Endothelial cell of umbilical vein (primary cell): ENCODE results near the gene ARHGEF40. TPM values are rescaled to one million over a fixed set of nuclear protein-coding genes. Genes with fewer than 3 reads are reported as not detected.

Experiments
- BruUV-seq: library from RNA; stranded (reverse); fragments of 400-500 nt; replicated peaks from 2 replicates; lab custom pipeline; 2021; lab: Mats Ljungman, UMichigan
- CTCF ChIA-PET: fragments of 300-600, 350-600 bp; sonication (Branson Sonifier 250); formaldehyde crosslinking; loops from one replicate; lab custom pipeline; 2021; ENCODE audit warnings: antibody characterized with exemption, inconsistent platforms; lab: Charles Lee
- POLR2A ChIA-PET: fragments of 300-600, 350-600 bp; sonication (Branson Sonifier 250); formaldehyde crosslinking; loops from one replicate; lab custom pipeline; 2021; ENCODE audit warnings: antibody characterized with exemption, inconsistent platforms; lab: Charles Lee
- DNase-seq: peaks from one replicate; pipeline ENCODE4 v3.0.0-alpha.2; 2011; ENCODE audit warnings: low read depth, low spot score
- FAIRE-seq: peaks from 2 replicates; lab custom pipeline; 2011; peaks lifted over from hg19 to GRCh38; lab: Jason Lieb, UNC
- H2AFZ ChIP-seq: 2 replicates; pipeline ENCODE4 v1.6.0; 2012; ENCODE audit warnings: low read depth, low read length, control low read depth, inconsistent platforms
- H3K27ac ChIP-seq: 2 replicates; pipeline ENCODE4 v1.5.1; 2011; ENCODE audit warnings: low read depth, mild to moderate bottlenecking, control low read depth, low read length, moderate library complexity; ENCODE audit not compliant: insufficient read depth
- H3K27me3 ChIP-seq, 2 experiments: 2 replicates each; pipeline versions ENCODE4 v1.6.0 to v1.6.1; 2011; ENCODE audit warnings: low read length in 2 of 2, mixed read lengths in 1 of 2; ENCODE audit not compliant: control insufficient read depth in 2 of 2, insufficient read depth in 2 of 2
- H3K36me3 ChIP-seq, 2 experiments: 2 replicates in 1 of 2; 3 replicates in 1 of 2; pipeline ENCODE4 v1.5.1; 2011; ENCODE audit warnings: low read length in 2 of 2, mild to moderate bottlenecking in 1 of 2, moderate library complexity in 1 of 2; ENCODE audit not compliant: control insufficient read depth in 2 of 2, insufficient read depth in 2 of 2; ENCODE audit errors: extremely low read depth in 1 of 2
- H3K4me1 ChIP-seq: 3 replicates; pipeline ENCODE4 v1.5.1; 2011; ENCODE audit warnings: mild to moderate bottlenecking, low read length; ENCODE audit not compliant: control insufficient read depth, insufficient read depth; ENCODE audit errors: extremely low read depth
- H3K4me2 ChIP-seq: 2 replicates; pipeline ENCODE4 v1.6.1; 2011; ENCODE audit warnings: low read length, control low read depth, mixed read lengths; ENCODE audit not compliant: insufficient read depth
- H3K4me3 ChIP-seq, 3 experiments: fragments of 200-600 bp in 1 of 3; sonication (generic), shearing (Covaris generic) in 1 of 3; replicated peaks in 1 of 3; 2 replicates each; pipeline ENCODE4 v1.5.1; 2011 to 2016; ENCODE audit warnings: control low read depth in 3 of 3, low read length in 3 of 3, mild to moderate bottlenecking in 2 of 3, inconsistent platforms in 1 of 3, low read depth in 1 of 3, moderate library complexity in 1 of 3; ENCODE audit not compliant: insufficient read depth in 1 of 3
- H3K79me2 ChIP-seq: 2 replicates; pipeline ENCODE4 v1.6.0; 2012; ENCODE audit warnings: low read length, inconsistent platforms; ENCODE audit not compliant: control insufficient read depth, insufficient read depth
- H3K9ac ChIP-seq: replicated peaks from 2 replicates; pipeline ENCODE3; 2011; ENCODE audit warnings: low read length, control low read depth; ENCODE audit not compliant: insufficient read depth; ENCODE audit errors: extremely low read depth
- H3K9me1 ChIP-seq: replicated peaks from 3 replicates; pipeline ENCODE4 v1.6.0; 2011; ENCODE audit warnings: mild to moderate bottlenecking, low read length; ENCODE audit not compliant: control insufficient read depth, insufficient read depth; ENCODE audit errors: extremely low read depth
- H3K9me3 ChIP-seq: replicated peaks from 2 replicates; pipeline ENCODE4 v1.5.1; 2012; ENCODE audit warnings: low read length, inconsistent platforms; ENCODE audit not compliant: control insufficient read depth, insufficient read depth
- H4K20me1 ChIP-seq: replicated peaks from 2 replicates; pipeline ENCODE3; 2011; ENCODE audit warnings: mild to moderate bottlenecking, low read length; ENCODE audit not compliant: control insufficient read depth, insufficient read depth; ENCODE audit errors: extremely low read depth
- EZH2 ChIP-seq: IDR thresholded peaks from 2 replicates; pipeline ENCODE4 v1.6.1; 2012; ENCODE audit warnings: borderline replicate concordance, low read depth, mild to moderate bottlenecking, moderate library complexity, low read length, inconsistent platforms; ENCODE audit not compliant: severe bottlenecking
- FOS ChIP-seq: IDR thresholded peaks from 2 replicates; pipeline ENCODE4 v1.6.1; 2011; ENCODE audit warnings: mild to moderate bottlenecking, low read length, moderate library complexity, borderline replicate concordance; ENCODE audit not compliant: insufficient read depth
- MYC ChIP-seq: IDR thresholded peaks from one replicate; pipeline ENCODE4 v1.6.1; 2011; ENCODE audit warnings: mild to moderate bottlenecking, low read depth, low read length
- POLR2A ChIP-seq: IDR thresholded peaks from 2 replicates; pipeline ENCODE4 v1.6.1; 2012; ENCODE audit warnings: low read depth, mild to moderate bottlenecking, control low read depth, low read length
- dilution Hi-C: fragments of 300-500 bp; cut with MboI; formaldehyde crosslinking; loops from one replicate; pipeline ENCODE4 v1.15.0; 2019; ENCODE audit warnings: low sequenced_read_pairs; ENCODE audit not compliant: extremely low pct_ligation_motif_present
- intact Hi-C: fragments of 100-400 bp; cut with micrococcal nuclease; formaldehyde crosslinking; loops from one replicate; pipeline ENCODE4 v1.10.0; 2022
- polyA plus RNA-seq, 4 experiments: library from polyadenylated mRNA; depleted of rRNA in 3 of 4; stranded (reverse) in 3 of 4; unstranded in 1 of 4; fragments of >200 nt; gene quantifications; 2 replicates each; pipeline versions ENCODE4 v1.2.1 to v1.2.3, GENCODE V29; 2011 to 2012; ENCODE audit warnings: missing spikeins in 1 of 4
- total RNA-seq: library from RNA; stranded (reverse); gene quantifications from 2 replicates; pipeline ENCODE4 v1.2.3, GENCODE V29; 2021

Gene ARHGEF40
- total and polyA plus RNA-seq, 2 donors (not counting 3 experiments of a cell fraction or from before 2014, with no cell fraction given) = 2.6 to 19.9 TPM

DNA sequence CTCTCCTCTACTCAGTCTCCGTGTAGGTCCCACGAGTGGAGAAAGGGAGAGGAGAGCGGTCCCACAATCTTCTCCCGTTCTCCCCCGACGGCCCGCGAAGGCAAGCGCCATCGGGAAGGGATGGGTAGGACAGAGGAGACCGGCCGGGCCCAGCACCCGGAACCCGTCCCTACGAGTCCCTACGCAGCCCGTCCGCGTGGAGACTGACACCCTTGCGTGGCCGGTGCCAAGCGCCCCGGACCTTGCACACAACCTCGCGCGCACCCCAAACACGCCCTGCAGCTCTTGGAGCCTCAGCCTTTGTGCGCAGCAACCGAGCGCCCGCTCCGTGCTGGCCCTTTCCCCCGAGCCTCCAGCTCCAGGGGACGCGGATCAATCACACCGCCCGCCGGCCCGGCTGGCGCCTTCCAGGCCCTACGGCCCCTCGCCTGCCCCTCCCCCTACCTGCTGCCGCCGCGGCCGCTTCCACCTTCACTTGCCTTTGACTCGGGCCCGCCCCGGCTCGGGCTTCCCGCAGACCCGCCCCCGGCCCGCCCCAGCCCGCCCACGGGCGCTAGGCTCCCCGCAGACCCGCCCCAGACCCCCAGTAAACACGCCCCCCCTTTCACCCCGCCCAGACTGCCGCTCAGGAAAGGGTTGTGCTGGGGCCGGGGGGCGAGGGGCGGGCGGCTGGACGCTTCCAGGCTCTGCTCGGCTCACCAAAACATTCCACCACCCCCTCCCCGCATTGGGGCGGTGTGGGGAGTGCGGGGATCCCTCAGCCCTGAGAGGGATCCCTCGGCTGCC lies 45.3 kb upstream of the ARHGEF40 start, which contains the start of gene NDRG2:
TSS of gene NDRG2 (minus strand) at position 477 of the 786 bp plus-strand sequence. CDS start 1,746 bp downstream, outside the sequence.
- Histone ChIP-seq H3K9ac (no peak within 1 kb of the TSS), H3K27ac (no peak within 1 kb of the TSS), H2AFZ (no peak within 1 kb of the TSS), H3K4me3 (peak within 1 kb of the TSS in 1 of 3 experiments; percentile 22), H3K79me2 (no peaks in the 10 kb centered on the region), H3K4me2 (no peak within 1 kb of the TSS), H3K9me1 (no peaks in the 10 kb centered on the region), H4K20me1 (no peaks in the 10 kb centered on the region), H3K4me1 (no peaks in the 10 kb centered on the region), H3K27me3 (peaks cover 43 to 59% of the 10 kb centered on the region in 2 experiments), H3K36me3 (no peaks in the 10 kb centered on the region), H3K9me3 (no peaks in the 10 kb centered on the region)
- no TSS peak for BruUV-seq
- intact Hi-C loops = no loop called here
- dilution Hi-C loops = no loop called here
- FAIRE-seq (no peak), DNase-seq (no peak)
- ChIA-PET CTCF (interaction anchor here (2.5 kb wide), 1 partner anchor 10 kb away, joined by 28 read pairs; no protein-coding TSS in a partner anchor), POLR2A (no interaction called here)
- TF ChIP-seq FOS = no peak
- no peak for TF ChIP-seq POLR2A
- TF ChIP-seq EZH2 = peak; percentile 82

DNA sequence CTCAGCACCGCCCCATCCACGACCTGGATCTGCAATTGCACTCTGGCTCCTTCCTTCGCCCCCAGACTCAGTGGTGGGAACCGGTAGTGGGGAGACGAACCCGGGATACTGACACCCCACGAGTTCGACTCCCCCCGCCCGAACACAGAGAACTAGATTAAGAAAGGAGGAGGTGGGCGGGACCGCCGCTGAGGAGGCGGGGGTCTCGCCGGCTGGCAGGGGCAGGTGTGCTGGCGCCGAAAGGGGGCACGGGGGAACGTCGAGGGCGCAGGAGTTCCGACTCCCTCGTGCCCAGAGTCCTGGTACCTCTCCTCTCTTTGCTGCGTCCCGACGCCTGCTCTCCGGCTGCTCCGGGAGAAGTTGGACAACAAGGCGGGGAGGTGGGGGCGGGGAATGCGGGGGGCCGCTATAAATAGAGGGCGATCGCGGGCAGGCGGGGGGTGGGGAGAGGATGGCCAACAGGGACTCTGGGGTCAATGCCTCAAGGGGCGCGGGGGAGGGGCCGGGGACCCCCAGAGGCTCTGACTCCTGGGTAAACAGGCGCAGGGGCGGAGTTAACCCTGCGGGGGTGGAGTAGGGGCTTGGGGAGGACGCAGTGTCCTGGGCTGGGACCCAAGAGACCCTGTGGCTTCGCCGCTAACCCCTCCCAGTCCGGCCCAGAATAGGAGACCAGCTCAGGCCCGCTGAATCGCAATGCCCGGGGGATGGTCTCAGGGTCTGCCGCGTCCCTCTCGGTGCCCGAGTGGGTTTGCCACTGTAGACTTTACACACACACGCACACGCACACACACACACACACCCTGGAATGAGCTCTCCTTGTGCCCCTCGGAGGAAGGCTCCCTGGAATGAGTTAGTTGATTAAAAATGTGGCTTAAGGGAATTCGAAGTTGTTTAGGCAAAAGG lies 44.5 kb upstream of the ARHGEF40 start:
- no peaks in the 10 kb centered on the region for H3K79me2 ChIP-seq
- H3K4me2 ChIP-seq = no peak overlapping the region
- dilution Hi-C loops = no loop called here
- H4K20me1 ChIP-seq = no peaks in the 10 kb centered on the region
- FAIRE-seq (no peak), DNase-seq (no peak)
- no TSS peak for BruUV-seq
- CTCF ChIA-PET = interaction anchor here (0.8 to 2.5 kb wide), 3 partner anchors 10 to 47 kb away, joined by 3 to 28 read pairs (median 13); no protein-coding TSS in a partner anchor
- no peak overlapping the region for H3K27ac ChIP-seq
- H3K9ac ChIP-seq = no peak overlapping the region
- peak overlapping the region in 1 of 3 experiments; percentile 22 for H3K4me3 ChIP-seq
- H3K9me3 ChIP-seq = no peaks in the 10 kb centered on the region
- no peak overlapping the region for H2AFZ ChIP-seq
- no peaks in the 10 kb centered on the region for H3K4me1 ChIP-seq
- no peaks in the 10 kb centered on the region for H3K36me3 ChIP-seq
- H3K27me3 ChIP-seq = peaks cover 43 to 60% of the 10 kb centered on the region in 2 experiments
- intact Hi-C loops = no loop called here
- H3K9me1 ChIP-seq = no peaks in the 10 kb centered on the region
- TF ChIP-seq MYC (no peak), EZH2 (peak; percentile 90)
- POLR2A ChIA-PET = no interaction called here
